BE2C (cell line): ENCODE data around the gene PLXNA3.
A peak's percentile ranks its signal among the peaks of the same experiment; 100 is the strongest.

Experiments used
- DNase-seq: peaks from one replicate; pipeline ENCODE4 v3.0.0-alpha.2; 2020
- H3K27me3 ChIP-seq: fragments of 250-450 bp; sonication (Bioruptor Pico); 2 replicates; pipeline ENCODE4 v1.5.1; 2020; ENCODE audit warnings: mild to moderate bottlenecking
- H3K36me3 ChIP-seq: fragments of 250-450 bp; sonication (Bioruptor Pico); 2 replicates; pipeline ENCODE4 v1.5.1; 2020; ENCODE audit warnings: mild to moderate bottlenecking
- H3K4me1 ChIP-seq: fragments of 250-450 bp; sonication (Bioruptor Pico); 2 replicates; pipeline ENCODE4 v1.5.1; 2020
- H3K4me3 ChIP-seq: 2 replicates; pipeline ENCODE4 v1.5.1; 2011; ENCODE audit warnings: low read depth, low read length
- H3K9me3 ChIP-seq: fragments of 250-450 bp; sonication (Bioruptor Pico); 2 replicates; pipeline ENCODE4 v1.5.1; 2020
- CTCF ChIP-seq: IDR thresholded peaks from 2 replicates; pipeline ENCODE4 v1.5.1; 2012; ENCODE audit warnings: mild to moderate bottlenecking, low read depth, low read length

Gene PLXNA3

DNA sequence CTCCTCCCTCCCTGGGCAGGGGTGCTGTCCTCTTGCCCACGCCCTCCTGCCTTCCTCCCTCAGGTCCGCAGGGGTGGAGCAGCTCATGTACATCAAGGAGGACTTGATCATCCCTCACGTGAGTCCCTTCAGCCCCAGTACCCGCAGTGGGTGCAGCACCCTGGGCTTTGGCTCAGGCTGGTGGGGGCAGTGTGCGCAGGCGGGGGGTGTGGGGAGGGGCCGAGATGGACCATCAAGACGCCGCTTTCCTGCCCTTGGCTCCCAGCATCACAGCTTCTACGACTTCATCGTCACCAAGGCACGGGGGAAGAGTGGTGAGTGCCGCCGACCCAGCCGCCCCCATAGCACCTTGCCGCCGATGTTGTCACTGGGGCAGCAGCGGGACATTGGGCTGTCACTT, 8.5 kb upstream of the PLXNA3 start:
- TF ChIP-seq CTCF: no peak
- Histone ChIP-seq H3K4me1 (no peaks in the 10 kb centered on the region), H3K4me3 (no peak overlapping the region), H3K36me3 (peaks cover 3% of the 10 kb centered on the region), H3K9me3 (no peaks in the 10 kb centered on the region), H3K27me3 (no peaks in the 10 kb centered on the region)
- DNase-seq: no peak

GRCh38 chrX:154450312-154450711, 7.8 kb upstream of the PLXNA3 start:
- H3K4me1 ChIP-seq: no peaks in the 10 kb centered on the region
- DNase-seq: no peak
- H3K36me3 ChIP-seq: peaks cover 3% of the 10 kb centered on the region
- no peaks in the 10 kb centered on the region for H3K9me3 ChIP-seq
- H3K4me3 ChIP-seq: no peak overlapping the region
- TF ChIP-seq CTCF: no peak
- H3K27me3 ChIP-seq: no peaks in the 10 kb centered on the region

DNA sequence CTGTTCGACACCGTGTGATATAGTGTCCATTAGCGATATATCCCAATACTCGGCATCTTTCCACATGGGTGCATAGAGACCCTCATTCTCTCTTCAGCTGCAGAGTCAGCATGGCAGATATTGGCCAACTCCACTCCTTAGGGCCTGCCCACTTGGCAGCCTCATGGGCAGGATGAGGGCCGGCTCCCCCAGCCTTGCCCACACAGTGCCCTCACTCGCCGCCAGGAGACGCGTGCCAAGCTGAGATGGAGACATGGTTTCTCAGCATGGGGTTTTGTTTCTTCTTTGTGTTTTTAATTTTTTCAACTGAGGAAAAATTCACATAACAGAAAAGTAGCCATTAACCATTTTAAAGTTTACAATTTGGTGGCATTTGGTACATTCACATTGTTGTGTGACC, 5.3 kb upstream of the PLXNA3 start:
- no peak overlapping the region for H3K4me3 ChIP-seq
- no peak for DNase-seq
- no peaks in the 10 kb centered on the region for H3K9me3 ChIP-seq
- no peaks in the 10 kb centered on the region for H3K27me3 ChIP-seq
- no peaks in the 10 kb centered on the region for H3K4me1 ChIP-seq
- H3K36me3 ChIP-seq: peaks cover 3% of the 10 kb centered on the region; the same call in 1 of the 2 replicates
- TF ChIP-seq CTCF: no peak

DNA sequence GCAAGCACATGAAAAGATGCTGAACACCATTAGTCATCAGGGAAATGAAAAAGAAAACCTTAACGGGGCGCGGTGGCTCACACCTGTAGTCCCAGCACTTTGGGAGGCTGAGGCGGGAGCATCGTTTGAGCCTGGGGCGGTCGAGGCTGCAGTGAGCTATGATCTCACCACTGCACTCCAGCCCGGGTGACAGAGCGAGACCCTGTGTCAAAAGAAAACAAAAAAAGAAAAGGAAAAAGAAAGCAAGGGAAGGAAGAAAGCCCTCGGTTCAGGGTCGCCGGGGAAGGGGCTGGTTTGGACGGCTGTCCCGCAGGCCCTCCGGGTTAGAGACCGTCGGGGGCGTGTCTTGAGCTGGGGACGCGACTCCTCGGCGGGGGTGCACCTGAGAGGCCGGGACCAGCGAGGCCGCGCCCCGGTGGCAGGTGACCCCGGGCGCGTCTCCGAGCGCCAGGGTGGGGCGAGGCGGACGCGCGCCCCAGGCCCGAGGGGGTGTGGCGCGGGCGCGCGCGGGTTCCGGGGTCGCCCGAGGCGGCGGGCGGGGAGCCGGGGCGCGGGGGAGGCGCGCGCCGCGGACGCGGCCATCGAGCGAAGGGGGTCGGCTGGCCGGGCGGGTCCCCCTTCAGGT, 478 bp upstream of the PLXNA3 start:
- H3K27me3 ChIP-seq: no peaks in the 10 kb centered on the region
- H3K4me3 ChIP-seq: peak overlapping the region; percentile 43
- peaks cover 5% of the 10 kb centered on the region; the same call in 1 of the 2 replicates for H3K36me3 ChIP-seq
- no peak for TF ChIP-seq CTCF
- H3K4me1 ChIP-seq: peaks cover 9% of the 10 kb centered on the region
- H3K9me3 ChIP-seq: no peaks in the 10 kb centered on the region
- peak; percentile 35 for DNase-seq

- no peaks in the 10 kb centered on the region for H3K9me3 ChIP-seq
- peak; percentile 68 for DNase-seq
- TF ChIP-seq CTCF: no peak
Observed at GRCh38 chrX:154458954-154459778, 1.1 kb downstream of the PLXNA3 start.

GRCh38 chrX:154459832-154460231, 1.8 kb downstream of the PLXNA3 start:
- H3K27me3 ChIP-seq: no peaks in the 10 kb centered on the region
- no peaks in the 10 kb centered on the region for H3K9me3 ChIP-seq
- no peak for TF ChIP-seq CTCF
- H3K36me3 ChIP-seq: peaks cover 5% of the 10 kb centered on the region; the same call in 1 of the 2 replicates
- DNase-seq: peak; percentile 48
- peak overlapping the region; percentile 65 for H3K4me3 ChIP-seq
- H3K4me1 ChIP-seq: peaks cover 9% of the 10 kb centered on the region

More at GRCh38 chrX:154458954-154459778, 1.1 kb downstream of the PLXNA3 start:
- Histone ChIP-seq H3K4me3 (peak overlapping the region; percentile 65), H3K27me3 (no peaks in the 10 kb centered on the region), H3K4me1 (peaks cover 9% of the 10 kb centered on the region), H3K36me3 (peaks cover 5% of the 10 kb centered on the region; the same call in 1 of the 2 replicates)
